Vagina (tissue), 2 donors: ENCODE results near the gene GLB1L2. TPM values are rescaled to one million over a fixed set of nuclear protein-coding genes. Genes with fewer than 3 reads are reported as not detected.

ENCODE experiments used
- DNase-seq, 2 donors: peaks; one replicate each; pipeline ENCODE4 v3.0.0-alpha.2; 2017; ENCODE audit errors: extremely low spot score in 2 of 2
- H3K27ac ChIP-seq: fragments of 200-600 bp; sonication (generic); one replicate; pipeline ENCODE4 v1.5.1; 2019
- H3K27me3 ChIP-seq: fragments of 200-600 bp; sonication (generic); one replicate; pipeline ENCODE4 v1.5.1; 2019
- H3K36me3 ChIP-seq, 2 donors: fragments of 200-600 bp; sonication (generic); one replicate each; pipeline ENCODE4 v1.5.1; 2017 to 2019
- H3K4me1 ChIP-seq: fragments of 200-600 bp; sonication (generic); one replicate; pipeline ENCODE4 v1.5.1; 2019
- H3K4me3 ChIP-seq, 2 donors: fragments of 200-600 bp; sonication (generic); 1 replicate in 1 of 2; 2 replicates in 1 of 2; pipeline ENCODE4 v1.5.1; 2016 to 2019
- H3K9me3 ChIP-seq: fragments of 200-600 bp; sonication (generic); one replicate; pipeline ENCODE4 v1.5.1; 2019
- CTCF ChIP-seq, 3 experiments: fragments of 450-650 bp in 2 of 3; fragments of 200-600 bp in 1 of 3; sonication (generic) in 1 of 3; IDR thresholded peaks; one replicate each; pipeline ENCODE4 v1.5.1; 2017 to 2019; ENCODE audit warnings: antibody characterized with exemption in 3 of 3, mild to moderate bottlenecking in 2 of 3, moderate library complexity in 2 of 3
- POLR2A ChIP-seq, 2 donors: fragments of 450-650 bp; IDR thresholded peaks; one replicate each; pipeline ENCODE4 v1.6.1; 2017; ENCODE audit warnings: antibody characterized with exemption in 2 of 2, mild to moderate bottlenecking in 2 of 2, moderate library complexity in 2 of 2
- POLR2AphosphoS5 ChIP-seq, 2 donors: sonication (generic); formaldehyde crosslinking; IDR thresholded peaks; one replicate each; pipeline ENCODE4 v1.9.0; 2017; ENCODE audit warnings: antibody characterized with exemption in 2 of 2, mild to moderate bottlenecking in 2 of 2, low read depth in 1 of 2; ENCODE audit not compliant: insufficient read depth in 1 of 2
- intact Hi-C: fragments of 100-400 bp; cut with DNase I; formaldehyde crosslinking; loops from one replicate; pipeline ENCODE4 v1.15.1; 2023
- total RNA-seq: library from RNA; depleted of rRNA; stranded (reverse); fragments of >200 nt; gene quantifications from one replicate; pipeline ENCODE4 v1.2.3, GENCODE V29; 2016

Gene GLB1L2
- total RNA-seq, 1 donor from 2014 or later = 2.0 TPM

GRCh38 chr11:134363592-134363991, 31.8 kb downstream of the GLB1L2 start:
- H3K4me3 ChIP-seq = no peak overlapping the region
- no peaks in the 10 kb centered on the region for H3K27me3 ChIP-seq
- H3K36me3 ChIP-seq = no peaks in the 10 kb centered on the region
- no peak for TF ChIP-seq POLR2A (IDR thresholded peaks at IDR 0.05)
- TF ChIP-seq POLR2AphosphoS5 (IDR thresholded peaks at IDR 0.05; ENCODE audit: insufficient read depth in 1 of 2, low read depth in 1 of 2) = no peak
- no peak for TF ChIP-seq CTCF (IDR thresholded peaks at IDR 0.05)
- H3K27ac ChIP-seq = no peak overlapping the region
- no peaks in the 10 kb centered on the region for H3K4me1 ChIP-seq
- H3K9me3 ChIP-seq = no peaks in the 10 kb centered on the region
- intact Hi-C loops = no loop called here
- DNase-seq = no peak

DNA sequence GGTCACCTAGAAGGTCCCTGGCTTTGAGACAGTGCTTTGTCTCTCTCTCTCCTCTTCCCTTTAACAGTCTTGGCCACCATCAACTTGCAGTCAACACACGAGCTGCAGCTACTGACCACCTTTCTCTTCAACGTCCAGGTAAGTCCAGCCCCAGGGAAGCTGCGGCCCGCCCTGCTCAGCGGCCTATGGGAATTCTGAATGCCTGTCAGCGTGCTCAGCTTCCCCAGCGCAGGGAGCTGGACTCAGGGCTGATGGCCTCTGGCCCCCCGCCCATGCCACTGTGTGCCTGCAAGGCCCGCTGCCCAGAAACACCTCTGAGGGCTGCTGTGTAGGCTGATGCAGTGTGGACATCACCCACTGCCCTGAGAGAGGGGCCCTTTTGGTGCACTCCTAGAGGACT, 32.5 kb downstream of the GLB1L2 start:
- Histone ChIP-seq H3K4me1 (no peaks in the 10 kb centered on the region), H3K27me3 (no peaks in the 10 kb centered on the region), H3K36me3 (no peaks in the 10 kb centered on the region), H3K27ac (no peak overlapping the region), H3K4me3 (no peak overlapping the region), H3K9me3 (no peaks in the 10 kb centered on the region)
- TF ChIP-seq CTCF (IDR thresholded peaks at IDR 0.05) = no peak
- no peak for TF ChIP-seq POLR2AphosphoS5 (IDR thresholded peaks at IDR 0.05; ENCODE audit: insufficient read depth in 1 of 2, low read depth in 1 of 2)
- intact Hi-C loops = no loop called here
- no peak for DNase-seq

- DNase-seq = no peak
- H3K4me3 ChIP-seq = no peak overlapping the region
- no peaks in the 10 kb centered on the region for H3K4me1 ChIP-seq
- TF ChIP-seq POLR2AphosphoS5 (IDR thresholded peaks at IDR 0.05; ENCODE audit: insufficient read depth in 1 of 2, low read depth in 1 of 2) = no peak
- TF ChIP-seq POLR2A (IDR thresholded peaks at IDR 0.05) = no peak
- TF ChIP-seq CTCF (IDR thresholded peaks at IDR 0.05) = no peak
- no peaks in the 10 kb centered on the region for H3K9me3 ChIP-seq
- no peaks in the 10 kb centered on the region for H3K27me3 ChIP-seq
- intact Hi-C loops = no loop called here
- no peaks in the 10 kb centered on the region for H3K36me3 ChIP-seq
- no peak overlapping the region for H3K27ac ChIP-seq
These were observed 33.5 kb downstream of the GLB1L2 start for GRCh38 chr11:134365011-134365925.

DNA sequence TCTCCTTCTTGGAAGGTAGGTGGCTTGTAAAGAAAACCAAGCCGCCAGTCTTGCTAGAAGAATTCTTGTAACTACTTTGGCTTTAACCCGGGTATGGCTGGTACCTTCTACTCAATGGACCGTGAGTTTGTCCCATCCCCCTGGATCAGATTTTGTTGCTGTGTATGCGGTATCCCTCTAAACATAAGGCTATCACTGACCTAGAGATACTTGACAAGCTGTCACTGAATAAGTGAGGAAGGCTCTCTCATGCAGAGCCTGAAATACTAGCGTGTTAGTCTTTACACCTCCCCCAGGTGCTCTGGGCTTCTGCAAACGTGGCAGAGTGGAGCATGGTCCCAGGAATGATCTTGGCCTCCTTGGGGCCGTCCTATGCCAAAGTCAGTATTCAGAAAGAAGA, 34.5 kb downstream of the GLB1L2 start:
- H3K27ac ChIP-seq = no peak overlapping the region
- no peak for DNase-seq
- intact Hi-C loops = no loop called here
- H3K27me3 ChIP-seq = no peaks in the 10 kb centered on the region
- no peak overlapping the region for H3K4me3 ChIP-seq
- H3K4me1 ChIP-seq = no peaks in the 10 kb centered on the region
- TF ChIP-seq CTCF (IDR thresholded peaks at IDR 0.05) (no peak), POLR2A (IDR thresholded peaks at IDR 0.05) (no peak), POLR2AphosphoS5 (IDR thresholded peaks at IDR 0.05; ENCODE audit: insufficient read depth in 1 of 2, low read depth in 1 of 2) (no peak)
- no peaks in the 10 kb centered on the region for H3K36me3 ChIP-seq
- no peaks in the 10 kb centered on the region for H3K9me3 ChIP-seq

GRCh38 chr11:134367781-134368180, 36.0 kb downstream of the GLB1L2 start:
- no peak overlapping the region for H3K27ac ChIP-seq
- no peak for DNase-seq
- no peaks in the 10 kb centered on the region for H3K27me3 ChIP-seq
- H3K36me3 ChIP-seq = no peaks in the 10 kb centered on the region
- no peaks in the 10 kb centered on the region for H3K4me1 ChIP-seq
- no peak overlapping the region for H3K4me3 ChIP-seq
- no peak for TF ChIP-seq CTCF (IDR thresholded peaks at IDR 0.05)
- TF ChIP-seq POLR2AphosphoS5 (IDR thresholded peaks at IDR 0.05; ENCODE audit: insufficient read depth in 1 of 2, low read depth in 1 of 2) = no peak
- no peak for TF ChIP-seq POLR2A (IDR thresholded peaks at IDR 0.05)
- no peaks in the 10 kb centered on the region for H3K9me3 ChIP-seq
- intact Hi-C loops = no loop called here
